WI38 (cell line): ENCODE results near the gene P4HTM.

Experiments
- H3K4me3 ChIP-seq: 2 replicates; pipeline ENCODE4 v1.5.1; 2011; ENCODE audit warnings: low read depth, mild to moderate bottlenecking, control low read depth, low read length
- TF ChIP-seq, protein P1 (sequence below): IDR thresholded peaks from 2 replicates; pipeline ENCODE4 v1.5.1; 2012; ENCODE audit warnings: low read depth, mild to moderate bottlenecking, control low read depth, low read length

P4HTM gene

DNA sequence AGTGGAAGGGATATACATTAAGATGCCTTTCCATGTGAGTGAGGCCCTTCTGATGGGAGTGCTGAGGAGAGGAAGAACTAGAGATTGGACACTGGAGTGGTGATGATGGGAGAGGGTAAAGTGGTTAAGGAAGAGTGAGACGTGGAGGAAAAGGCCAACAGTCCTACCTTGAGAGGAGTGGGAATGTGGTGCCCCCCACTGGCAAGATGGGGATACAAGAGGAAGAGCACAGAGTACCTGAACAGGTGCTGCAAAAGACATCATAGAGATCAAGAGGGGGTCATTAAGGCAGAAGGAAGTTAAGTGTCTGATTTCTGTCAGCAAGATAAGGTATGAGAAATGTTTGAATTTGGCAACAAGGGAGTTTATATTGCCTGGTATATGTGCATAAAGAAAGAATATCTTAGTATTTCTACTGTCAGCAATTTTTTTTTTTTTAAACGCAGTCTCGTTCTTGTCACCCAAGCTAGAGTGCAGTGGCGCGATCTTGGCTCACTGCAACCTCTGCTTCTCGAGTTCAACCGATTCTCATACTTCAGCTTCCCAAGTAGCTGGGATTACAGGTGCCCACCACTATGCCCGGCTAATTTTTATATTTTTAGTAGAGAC is 37.4 kb upstream of the P4HTM start:
- TF ChIP-seq, protein P1, sequence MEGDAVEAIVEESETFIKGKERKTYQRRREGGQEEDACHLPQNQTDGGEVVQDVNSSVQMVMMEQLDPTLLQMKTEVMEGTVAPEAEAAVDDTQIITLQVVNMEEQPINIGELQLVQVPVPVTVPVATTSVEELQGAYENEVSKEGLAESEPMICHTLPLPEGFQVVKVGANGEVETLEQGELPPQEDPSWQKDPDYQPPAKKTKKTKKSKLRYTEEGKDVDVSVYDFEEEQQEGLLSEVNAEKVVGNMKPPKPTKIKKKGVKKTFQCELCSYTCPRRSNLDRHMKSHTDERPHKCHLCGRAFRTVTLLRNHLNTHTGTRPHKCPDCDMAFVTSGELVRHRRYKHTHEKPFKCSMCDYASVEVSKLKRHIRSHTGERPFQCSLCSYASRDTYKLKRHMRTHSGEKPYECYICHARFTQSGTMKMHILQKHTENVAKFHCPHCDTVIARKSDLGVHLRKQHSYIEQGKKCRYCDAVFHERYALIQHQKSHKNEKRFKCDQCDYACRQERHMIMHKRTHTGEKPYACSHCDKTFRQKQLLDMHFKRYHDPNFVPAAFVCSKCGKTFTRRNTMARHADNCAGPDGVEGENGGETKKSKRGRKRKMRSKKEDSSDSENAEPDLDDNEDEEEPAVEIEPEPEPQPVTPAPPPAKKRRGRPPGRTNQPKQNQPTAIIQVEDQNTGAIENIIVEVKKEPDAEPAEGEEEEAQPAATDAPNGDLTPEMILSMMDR = 0 out of 2 replicates have a peak, but pooled peaks have one; percentile 20
- no peak overlapping the region for H3K4me3 ChIP-seq

DNA sequence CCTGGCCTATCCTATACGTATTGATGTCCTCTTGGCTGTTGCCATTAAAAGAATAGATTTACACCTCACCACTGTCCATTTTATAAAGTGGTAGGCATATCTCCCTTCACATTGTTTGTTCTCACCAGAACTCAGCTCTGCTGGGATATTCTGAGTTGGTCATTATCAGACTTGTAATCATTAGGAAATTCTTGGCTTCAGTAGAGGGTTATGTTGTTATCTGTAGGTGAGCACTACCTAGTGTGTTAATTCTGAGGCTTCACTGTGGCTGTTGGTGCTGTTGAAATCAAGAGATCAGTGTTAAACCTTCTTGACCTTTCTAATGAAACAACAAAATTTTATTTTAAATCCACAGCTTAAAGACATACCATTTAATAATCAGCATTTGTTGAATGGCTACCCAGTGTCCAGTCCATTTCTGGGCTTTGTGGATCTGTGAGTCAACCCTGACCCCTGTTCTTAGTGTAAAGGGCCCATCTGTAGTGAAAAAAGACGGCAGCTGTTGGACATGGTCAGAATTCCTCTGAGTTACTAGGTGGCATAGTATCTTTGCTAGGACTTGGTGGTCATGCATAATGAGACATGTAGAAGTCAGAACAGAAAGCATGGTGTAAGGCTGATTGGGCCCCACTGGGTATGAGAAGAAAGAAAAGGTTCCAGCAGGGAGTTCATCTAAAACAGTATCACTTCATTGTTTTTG is 32.9 kb upstream of the P4HTM start:
- TF ChIP-seq, protein P1 = no peak
- no peak overlapping the region for H3K4me3 ChIP-seq

DNA sequence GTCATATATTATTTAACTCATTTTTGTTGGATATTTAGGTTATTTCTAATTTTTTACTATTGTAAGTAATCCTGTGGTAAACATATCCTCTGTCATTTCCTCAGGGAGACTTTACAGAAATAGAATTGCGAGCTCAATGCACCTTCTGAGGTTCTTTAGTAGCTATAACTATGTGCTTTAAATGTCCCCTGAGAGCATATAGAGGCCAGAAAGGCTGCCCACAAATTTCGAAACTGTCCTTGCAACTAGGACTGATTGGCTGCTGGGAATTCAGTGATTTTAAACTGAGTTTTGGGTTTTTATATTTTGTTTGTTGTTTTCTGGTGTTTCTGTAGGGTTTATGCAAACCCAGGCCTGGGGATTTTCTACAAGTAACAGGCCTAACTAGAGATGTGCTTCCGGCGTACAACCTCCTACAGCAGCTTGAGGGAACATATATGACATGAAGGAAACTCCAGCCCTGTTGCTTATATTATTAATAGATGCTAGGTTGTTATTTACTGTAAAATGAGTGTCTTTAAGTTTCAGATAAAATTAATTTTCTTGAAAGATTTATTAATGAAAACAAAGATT is 29.1 kb upstream of the P4HTM start:
- H3K4me3 ChIP-seq = no peak overlapping the region
- TF ChIP-seq, protein P1 = no peak

DNA sequence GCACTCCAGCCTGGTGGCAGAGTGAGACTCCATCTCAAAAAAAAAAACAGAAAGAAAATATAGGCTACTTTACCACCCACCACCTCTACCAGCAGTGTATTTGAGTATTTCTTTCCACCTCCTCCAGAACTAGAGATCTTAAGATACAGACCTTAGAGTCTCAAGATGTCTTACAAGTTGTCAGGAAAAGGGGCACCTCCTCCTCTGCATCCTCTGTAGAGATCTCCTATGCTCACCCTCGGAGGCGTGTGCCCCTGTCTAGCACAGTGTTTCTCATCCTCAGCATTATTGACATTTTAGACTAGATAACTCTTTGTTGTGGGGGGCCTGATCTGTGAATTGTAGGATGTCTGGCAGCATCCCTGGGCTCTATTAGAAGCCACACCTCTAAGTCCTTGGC is 27.7 kb upstream of the P4HTM start:
- H3K4me3 ChIP-seq = no peak overlapping the region
- TF ChIP-seq, protein P1 = no peak

DNA sequence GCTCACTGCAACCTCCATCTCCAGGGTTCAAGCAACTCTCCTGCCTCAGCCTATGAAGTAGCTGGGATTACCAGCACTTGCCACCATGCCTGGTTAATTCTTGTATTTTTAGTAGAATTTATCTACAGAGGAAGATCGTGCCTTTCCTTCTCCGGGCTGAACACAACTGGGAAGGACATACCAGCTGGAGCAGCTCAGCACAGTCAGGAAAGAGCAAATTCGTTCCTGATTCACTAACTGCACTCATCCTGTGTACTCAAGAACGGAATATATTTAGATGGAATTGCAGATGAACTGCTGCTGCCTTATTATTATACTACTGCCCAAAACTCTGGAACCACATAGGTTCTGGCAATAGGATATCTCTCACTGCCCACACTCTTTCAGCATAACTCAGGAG is 27.1 kb upstream of the P4HTM start:
- H3K4me3 ChIP-seq = no peak overlapping the region
- TF ChIP-seq, protein P1 = no peak

DNA sequence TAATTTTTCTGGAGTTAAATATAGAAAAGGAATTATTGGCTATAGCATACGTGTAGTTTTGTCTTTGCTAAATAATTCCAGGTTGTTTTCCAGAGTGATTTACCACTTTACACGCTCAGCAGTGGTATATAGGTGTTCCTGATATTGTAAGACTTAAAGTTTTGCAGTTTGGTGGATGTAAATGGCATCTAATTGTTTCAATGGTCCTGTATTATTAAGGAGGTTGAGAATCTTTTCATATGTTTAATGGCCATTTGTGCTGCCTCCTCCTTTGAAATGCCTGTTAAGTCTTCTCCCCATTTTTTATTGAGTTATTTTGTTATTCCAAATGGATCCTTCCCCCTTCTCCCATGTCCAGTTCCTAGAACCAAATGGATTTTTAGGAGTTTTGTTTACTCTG is 26.4 kb upstream of the P4HTM start:
- TF ChIP-seq, protein P1 = no peak
- no peak overlapping the region for H3K4me3 ChIP-seq

DNA sequence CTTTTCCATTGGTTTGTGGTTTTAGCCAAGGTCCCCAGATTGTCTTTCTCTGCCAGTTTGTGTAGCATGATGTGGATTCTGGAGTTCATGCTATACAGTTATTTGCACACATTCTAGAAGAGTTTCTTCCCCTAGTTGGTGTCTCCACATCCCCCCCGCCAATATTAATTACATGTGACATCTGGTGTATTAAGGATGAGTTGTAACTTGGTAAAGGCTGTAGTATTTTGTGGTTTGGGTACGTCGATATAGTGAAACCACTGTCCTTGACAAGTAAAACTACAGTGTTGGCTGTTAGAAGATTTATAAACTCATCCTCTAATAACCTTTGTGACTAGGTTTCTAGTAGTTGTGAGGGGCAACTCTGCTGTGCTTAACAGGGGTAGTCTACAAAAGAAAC is 23.7 kb upstream of the P4HTM start:
- H3K4me3 ChIP-seq = no peak overlapping the region
- TF ChIP-seq, protein P1 = no peak
